H54 (cell line): ENCODE measurements around the gene CCDC50.

Experiments used
- DNase-seq: peaks from one replicate; pipeline ENCODE4 v3.0.0; 2011; ENCODE audit warnings: low spot score, mixed read lengths; ENCODE audit not compliant: insufficient read length
- FAIRE-seq: peaks from 3 replicates; lab custom pipeline; 2011; peaks lifted over from hg19 to GRCh38; lab: Jason Lieb, UNC
- POLR2A ChIP-seq: IDR thresholded peaks from 2 replicates; pipeline ENCODE4 v1.6.1; 2011; ENCODE audit warnings: low read depth, mild to moderate bottlenecking, low read length

Gene CCDC50

DNA sequence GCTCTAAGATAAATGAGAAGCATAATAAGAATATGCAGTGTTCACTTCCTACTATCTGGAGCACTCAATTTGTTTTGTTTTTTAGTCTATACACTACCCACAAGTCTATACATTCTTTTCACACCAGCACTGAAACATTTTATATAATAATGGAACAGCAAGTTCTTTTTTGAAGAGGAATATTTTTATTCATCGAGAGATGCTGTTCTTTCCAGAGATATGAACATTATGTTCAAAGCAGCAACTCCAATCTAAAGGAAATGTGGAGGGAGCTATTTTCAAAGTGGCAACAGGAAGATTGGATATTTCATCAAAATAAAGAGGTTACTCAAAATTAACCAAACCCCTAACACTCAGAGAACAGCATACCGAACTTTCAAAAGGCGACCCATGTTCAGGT, 115.4 kb downstream of the CCDC50 start:
- FAIRE-seq (peak; percentile 6), DNase-seq (no peak)
- TF ChIP-seq POLR2A: no peak
